HCT116 (cell line): ENCODE measurements around the gene CCDC187. TPM values are rescaled to one million over a fixed set of nuclear protein-coding genes. Genes with fewer than 3 reads are reported as not detected.

Experiments
- ATAC-seq: fragments of 200-7000 bp; cut with Tn5 transposase; 2 replicates; pipeline ENCODE4 v1.9.1; 2020; ENCODE audit warnings: mild to moderate bottlenecking, moderate library complexity
- BruUV-seq: library from RNA; stranded (reverse); fragments of 400-500 nt; replicated peaks from 2 replicates; lab custom pipeline; 2021; lab: Mats Ljungman, UMichigan
- CTCF ChIA-PET: fragments of 300-600 bp; sonication (Branson Sonifier 250); formaldehyde crosslinking; loops from one replicate; lab custom pipeline; 2021; ENCODE audit warnings: antibody characterized with exemption; lab: Charles Lee
- POLR2A ChIA-PET: fragments of 300-600, 350-600 bp; sonication (Branson Sonifier 250); formaldehyde crosslinking; loops from one replicate; lab custom pipeline; 2021; ENCODE audit warnings: antibody characterized with exemption; lab: Charles Lee
- RAD21 ChIA-PET, 2 experiments: fragments of 300-600 bp; sonication (Branson Sonifier 250); formaldehyde crosslinking; loops; one replicate each; lab custom pipeline; 2023; ENCODE audit warnings: low total read pairs in 2 of 2; ENCODE audit not compliant: uncharacterized antibody in 2 of 2, unreplicated experiment in 2 of 2, low non-redundant PET in 1 of 2; lab: Charles Lee
- DNase-seq: peaks from one replicate; pipeline ENCODE4 v3.0.0-alpha.2; 2010; ENCODE audit warnings: low read depth, low spot score
- H2AFZ ChIP-seq: fragments of 200-600 bp; shearing (Covaris generic), sonication (generic); 2 replicates; pipeline ENCODE4 v1.6.1; 2017; ENCODE audit warnings: low read depth, mixed run types, mixed read lengths, antibody characterized with exemption, low read length; ENCODE audit not compliant: poor library complexity, severe bottlenecking
- H3K27ac ChIP-seq: 2 replicates; pipeline ENCODE4 v1.5.1; 2012; ENCODE audit warnings: low read depth, low read length
- H3K27me3 ChIP-seq: fragments of 200-600 bp; sonication (generic); 2 replicates; pipeline ENCODE4 v1.6.1; 2016; ENCODE audit warnings: mixed run types, low read length, mixed read lengths; ENCODE audit not compliant: insufficient read depth
- H3K36me3 ChIP-seq, 2 experiments: fragments of 200-500 bp in 1 of 2; fragments of 200-600 bp in 1 of 2; sonication (Bioruptor generic) in 1 of 2; sonication (generic) in 1 of 2; 2 replicates each; pipeline versions ENCODE4 v1.5.1 to v1.6.1; 2014 to 2016; ENCODE audit warnings: low read length in 2 of 2, inconsistent platforms in 1 of 2, mixed read lengths in 1 of 2, mixed run types in 1 of 2; ENCODE audit not compliant: insufficient read depth in 2 of 2, control insufficient read depth in 1 of 2
- H3K4me1 ChIP-seq, 2 experiments: fragments of 200-600 bp in 1 of 2; sonication (generic) in 1 of 2; 2 replicates each; pipeline versions ENCODE4 v1.5.1 to v1.6.1; 2012 to 2017; ENCODE audit warnings: low read length in 2 of 2, inconsistent platforms in 1 of 2, mild to moderate bottlenecking in 1 of 2, mixed read lengths in 1 of 2, mixed run types in 1 of 2, moderate library complexity in 1 of 2; ENCODE audit not compliant: insufficient read depth in 2 of 2, control insufficient read depth in 1 of 2
- H3K4me2 ChIP-seq: fragments of 200-600 bp; sonication (generic); 2 replicates; pipeline ENCODE4 v1.6.1; 2017; ENCODE audit warnings: mixed run types, low read length, mixed read lengths
- H3K4me3 ChIP-seq, 2 experiments: fragments of 200-600 bp in 1 of 2; sonication (generic) in 1 of 2; replicated peaks in 1 of 2; 2 replicates each; pipeline ENCODE4 v1.5.1; 2011 to 2016; ENCODE audit warnings: low read length in 2 of 2, control low read depth in 1 of 2, low read depth in 1 of 2, mild to moderate bottlenecking in 1 of 2, mixed read lengths in 1 of 2, mixed run types in 1 of 2
- H3K79me2 ChIP-seq: fragments of 200-600 bp; sonication (generic); 2 replicates; pipeline ENCODE4 v1.6.1; 2017; ENCODE audit warnings: mild to moderate bottlenecking, mixed run types, low read length, moderate library complexity, mixed read lengths; ENCODE audit not compliant: insufficient read depth
- H3K9ac ChIP-seq: fragments of 200-600 bp; sonication (generic); 2 replicates; pipeline ENCODE4 v1.6.1; 2016; ENCODE audit warnings: low read length, mixed read lengths
- H3K9me2 ChIP-seq: fragments of 200-600 bp; sonication (generic), shearing (Covaris generic); 2 replicates; pipeline ENCODE4 v1.6.1; 2017; ENCODE audit warnings: mixed run types, mild to moderate bottlenecking, moderate library complexity; ENCODE audit not compliant: insufficient read depth
- H3K9me3 ChIP-seq, 2 experiments: fragments of 200-500 bp in 1 of 2; fragments of 200-600 bp in 1 of 2; sonication (Bioruptor generic) in 1 of 2; sonication (generic) in 1 of 2; 2 replicates each; pipeline ENCODE4 v1.6.1; 2014 to 2017; ENCODE audit warnings: low read length in 2 of 2, mixed read lengths in 2 of 2, inconsistent platforms in 1 of 2, low read depth in 1 of 2, mild to moderate bottlenecking in 1 of 2, mixed run types in 1 of 2, moderate library complexity in 1 of 2; ENCODE audit not compliant: control insufficient read depth in 1 of 2, insufficient read depth in 1 of 2
- H4K20me1 ChIP-seq: fragments of 200-600 bp; sonication (generic), shearing (Covaris generic); 2 replicates; pipeline ENCODE4 v1.6.1; 2017; ENCODE audit warnings: mixed run types, mild to moderate bottlenecking, moderate library complexity; ENCODE audit not compliant: insufficient read depth
- CBX3 ChIP-seq: IDR thresholded peaks from 2 replicates; pipeline ENCODE4 v1.6.1; 2012; ENCODE audit warnings: low read depth
- EGR1 ChIP-seq: IDR thresholded peaks from 2 replicates; pipeline ENCODE4 v1.6.1; 2012; ENCODE audit warnings: low read depth
- EZH2phosphoT487 ChIP-seq: fragments of 200-600 bp; IDR thresholded peaks from 2 replicates; pipeline ENCODE4 v1.6.1; 2018; ENCODE audit warnings: antibody characterized with exemption, borderline replicate concordance
- FOSL1 ChIP-seq: IDR thresholded peaks from 2 replicates; pipeline ENCODE4 v1.6.1; 2012; ENCODE audit warnings: low read depth
- JUND ChIP-seq: IDR thresholded peaks from 2 replicates; pipeline ENCODE4 v1.6.1; 2012
- POLR2A ChIP-seq: IDR thresholded peaks from 2 replicates; pipeline ENCODE4 v1.7.0; 2011; ENCODE audit warnings: borderline replicate concordance; ENCODE audit not compliant: insufficient read depth, insufficient read length; ENCODE audit errors: extremely low read depth
- POLR2AphosphoS5 ChIP-seq: IDR thresholded peaks from 2 replicates; pipeline ENCODE4 v1.6.1; 2011; ENCODE audit warnings: mild to moderate bottlenecking, low read depth, low read length, moderate library complexity
- RAD21 ChIP-seq: IDR thresholded peaks from 2 replicates; pipeline ENCODE4 v1.6.1; 2012; ENCODE audit warnings: low read depth, mild to moderate bottlenecking
- SP1 ChIP-seq: IDR thresholded peaks from 2 replicates; pipeline ENCODE4 v1.6.1; 2012; ENCODE audit warnings: low read depth
- SRF ChIP-seq: IDR thresholded peaks from 2 replicates; pipeline ENCODE4 v1.6.1; 2012; ENCODE audit warnings: low read depth
- TCF7L2 ChIP-seq: IDR thresholded peaks from 2 replicates; pipeline ENCODE4 v1.7.0; 2011; ENCODE audit warnings: borderline replicate concordance, inconsistent platforms; ENCODE audit not compliant: insufficient read depth, insufficient read length; ENCODE audit errors: extremely low read depth
- YY1 ChIP-seq: IDR thresholded peaks from 2 replicates; pipeline ENCODE4 v1.6.1; 2011; ENCODE audit warnings: low read length, low read depth, moderate library complexity, mild to moderate bottlenecking; ENCODE audit not compliant: insufficient replicate concordance; ENCODE audit errors: extremely low read depth
- ZFX ChIP-seq: fragments of 450-650 bp; IDR thresholded peaks from 2 replicates; pipeline ENCODE4 v1.6.1; 2017
- ZNF274 ChIP-seq: fragments of 200-500 bp; sonication (Bioruptor generic); IDR thresholded peaks from 2 replicates; pipeline ENCODE4 v1.6.1; 2014; ENCODE audit warnings: mild to moderate bottlenecking, low read depth, low read length, inconsistent platforms
- intact Hi-C: fragments of 100-400 bp; cut with micrococcal nuclease; formaldehyde crosslinking; loops from 2 replicates; pipeline ENCODE4 v1.10.0; 2022
- total RNA-seq: library from RNA; stranded (reverse); gene quantifications from one replicate; pipeline ENCODE4 v1.2.1, GENCODE V29; 2021; ENCODE audit not compliant: unreplicated experiment
- TF ChIP-seq, protein P1 (sequence below): IDR thresholded peaks from 2 replicates; pipeline ENCODE4 v1.6.1; 2012; ENCODE audit warnings: low read depth
- TF ChIP-seq, protein P2 (sequence below), 3 experiments: fragments of 200-600 bp in 1 of 3; sonication (generic) in 1 of 3; IDR thresholded peaks in 2 of 3; conservative IDR thresholded peaks in 1 of 3; 2 replicates each; pipeline ENCODE4 v1.5.1; 2012 to 2017; ENCODE audit warnings: low read depth in 2 of 3, low read length in 2 of 3, antibody characterized with exemption in 1 of 3, borderline replicate concordance in 1 of 3, control low read depth in 1 of 3, mild to moderate bottlenecking in 1 of 3, mixed read lengths in 1 of 3, mixed run types in 1 of 3, moderate library complexity in 1 of 3; ENCODE audit not compliant: insufficient read depth in 1 of 3
- TF ChIP-seq, protein P3 (sequence below): IDR thresholded peaks from 2 replicates; pipeline ENCODE4 v1.6.1; 2012
- TF ChIP-seq, protein P4 (sequence below): IDR thresholded peaks from 2 replicates; pipeline ENCODE4 v1.6.1; 2011; ENCODE audit warnings: mild to moderate bottlenecking, low read length, moderate library complexity; ENCODE audit not compliant: insufficient replicate concordance; ENCODE audit errors: extremely low read depth

Gene CCDC187
- total RNA-seq, 1 experiment from 2014 or later, result 4.6 TPM

DNA sequence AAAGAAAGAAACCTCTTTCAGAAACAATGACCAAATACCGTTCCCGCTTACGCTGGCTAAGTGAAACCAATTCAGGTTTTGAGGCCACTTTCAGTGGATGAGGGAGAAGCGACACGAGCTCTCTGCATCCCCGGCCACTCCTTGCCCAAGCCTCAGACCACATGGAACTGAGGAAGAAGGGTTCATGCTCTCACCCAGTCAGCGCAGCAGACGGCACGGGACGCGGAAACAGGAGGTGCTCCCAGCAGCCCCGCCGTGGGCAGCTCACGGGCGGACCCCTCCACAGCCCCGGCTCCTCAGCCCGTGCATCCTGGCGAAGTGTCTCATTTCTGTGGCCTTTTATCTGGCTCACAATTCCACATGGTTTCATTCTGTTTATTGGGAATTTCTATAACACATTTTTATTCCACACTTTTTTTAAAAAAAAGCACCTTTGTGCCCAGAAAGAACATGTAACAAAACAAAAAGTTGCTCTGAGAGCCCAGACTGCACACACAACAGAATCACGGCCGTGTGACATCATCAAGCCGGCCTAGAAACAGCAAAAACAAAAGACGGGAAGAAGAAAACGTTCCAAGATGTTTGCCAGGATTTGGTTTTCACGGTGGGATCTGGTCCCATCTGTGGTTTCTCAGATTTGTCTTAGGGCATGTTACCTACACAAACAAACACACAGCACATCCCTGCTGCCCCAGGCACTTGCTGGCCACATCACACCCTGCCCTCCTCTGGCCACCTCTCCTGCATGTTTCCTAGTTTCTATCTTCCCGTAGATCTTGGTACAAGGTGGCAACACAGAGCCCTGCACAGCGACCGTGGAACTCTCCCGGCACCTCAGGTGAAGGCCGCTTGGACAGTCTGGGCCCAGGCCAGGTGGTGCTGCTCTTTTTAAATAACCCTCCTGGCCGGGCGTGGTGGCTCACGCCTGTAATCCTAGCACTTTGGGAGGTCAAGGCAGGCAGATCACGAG lies 74.5 kb downstream of the CCDC187 start:
- H3K4me2 ChIP-seq, result peak overlapping the region; percentile 78
- RAD21 ChIA-PET, result no interaction called here
- peak overlapping the region; percentile 83 for H3K27ac ChIP-seq

More for the DNA sequence above, 74.5 kb downstream of the CCDC187 start:
- H3K36me3 ChIP-seq, result peaks cover 3 to 35% of the 10 kb centered on the region in 2 experiments; a peak in 3 of 4 replicates
- peaks cover 97% of the 10 kb centered on the region for H3K79me2 ChIP-seq
- no peaks in the 10 kb centered on the region for H3K9me3 ChIP-seq
- H3K4me1 ChIP-seq, result peaks cover 19 to 49% of the 10 kb centered on the region in 2 experiments
- ATAC-seq (no peak), DNase-seq (no peak)
- peak overlapping the region; percentile 64 for H3K9ac ChIP-seq
- CTCF ChIA-PET, result no interaction called here
- POLR2A ChIA-PET, result no interaction called here
- intact Hi-C loops, result loop anchor here (5.0 to 10.0 kb wide), 2 partner anchors 142 to 265 kb away; partner anchors contain the start of gene UBAC1
- no peak overlapping the region for H2AFZ ChIP-seq
- H3K4me3 ChIP-seq, result no peak overlapping the region
- no peaks in the 10 kb centered on the region for H3K27me3 ChIP-seq
- H4K20me1 ChIP-seq, result peaks cover 5% of the 10 kb centered on the region; the same call in 1 of the 2 replicates
- TF ChIP-seq EZH2phosphoT487, result no peak
- no peak for TF ChIP-seq FOSL1
- TF ChIP-seq RAD21, result no peak
- TF ChIP-seq SP1, result no peak
- no peak for TF ChIP-seq YY1
- TF ChIP-seq, protein P1, sequence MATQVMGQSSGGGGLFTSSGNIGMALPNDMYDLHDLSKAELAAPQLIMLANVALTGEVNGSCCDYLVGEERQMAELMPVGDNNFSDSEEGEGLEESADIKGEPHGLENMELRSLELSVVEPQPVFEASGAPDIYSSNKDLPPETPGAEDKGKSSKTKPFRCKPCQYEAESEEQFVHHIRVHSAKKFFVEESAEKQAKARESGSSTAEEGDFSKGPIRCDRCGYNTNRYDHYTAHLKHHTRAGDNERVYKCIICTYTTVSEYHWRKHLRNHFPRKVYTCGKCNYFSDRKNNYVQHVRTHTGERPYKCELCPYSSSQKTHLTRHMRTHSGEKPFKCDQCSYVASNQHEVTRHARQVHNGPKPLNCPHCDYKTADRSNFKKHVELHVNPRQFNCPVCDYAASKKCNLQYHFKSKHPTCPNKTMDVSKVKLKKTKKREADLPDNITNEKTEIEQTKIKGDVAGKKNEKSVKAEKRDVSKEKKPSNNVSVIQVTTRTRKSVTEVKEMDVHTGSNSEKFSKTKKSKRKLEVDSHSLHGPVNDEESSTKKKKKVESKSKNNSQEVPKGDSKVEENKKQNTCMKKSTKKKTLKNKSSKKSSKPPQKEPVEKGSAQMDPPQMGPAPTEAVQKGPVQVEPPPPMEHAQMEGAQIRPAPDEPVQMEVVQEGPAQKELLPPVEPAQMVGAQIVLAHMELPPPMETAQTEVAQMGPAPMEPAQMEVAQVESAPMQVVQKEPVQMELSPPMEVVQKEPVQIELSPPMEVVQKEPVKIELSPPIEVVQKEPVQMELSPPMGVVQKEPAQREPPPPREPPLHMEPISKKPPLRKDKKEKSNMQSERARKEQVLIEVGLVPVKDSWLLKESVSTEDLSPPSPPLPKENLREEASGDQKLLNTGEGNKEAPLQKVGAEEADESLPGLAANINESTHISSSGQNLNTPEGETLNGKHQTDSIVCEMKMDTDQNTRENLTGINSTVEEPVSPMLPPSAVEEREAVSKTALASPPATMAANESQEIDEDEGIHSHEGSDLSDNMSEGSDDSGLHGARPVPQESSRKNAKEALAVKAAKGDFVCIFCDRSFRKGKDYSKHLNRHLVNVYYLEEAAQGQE, result no peak
- TF ChIP-seq POLR2AphosphoS5, result no peak
- no peak for TF ChIP-seq TCF7L2
- TF ChIP-seq SRF, result no peak
- no peak for TF ChIP-seq ZNF274
- TF ChIP-seq, protein P2, sequence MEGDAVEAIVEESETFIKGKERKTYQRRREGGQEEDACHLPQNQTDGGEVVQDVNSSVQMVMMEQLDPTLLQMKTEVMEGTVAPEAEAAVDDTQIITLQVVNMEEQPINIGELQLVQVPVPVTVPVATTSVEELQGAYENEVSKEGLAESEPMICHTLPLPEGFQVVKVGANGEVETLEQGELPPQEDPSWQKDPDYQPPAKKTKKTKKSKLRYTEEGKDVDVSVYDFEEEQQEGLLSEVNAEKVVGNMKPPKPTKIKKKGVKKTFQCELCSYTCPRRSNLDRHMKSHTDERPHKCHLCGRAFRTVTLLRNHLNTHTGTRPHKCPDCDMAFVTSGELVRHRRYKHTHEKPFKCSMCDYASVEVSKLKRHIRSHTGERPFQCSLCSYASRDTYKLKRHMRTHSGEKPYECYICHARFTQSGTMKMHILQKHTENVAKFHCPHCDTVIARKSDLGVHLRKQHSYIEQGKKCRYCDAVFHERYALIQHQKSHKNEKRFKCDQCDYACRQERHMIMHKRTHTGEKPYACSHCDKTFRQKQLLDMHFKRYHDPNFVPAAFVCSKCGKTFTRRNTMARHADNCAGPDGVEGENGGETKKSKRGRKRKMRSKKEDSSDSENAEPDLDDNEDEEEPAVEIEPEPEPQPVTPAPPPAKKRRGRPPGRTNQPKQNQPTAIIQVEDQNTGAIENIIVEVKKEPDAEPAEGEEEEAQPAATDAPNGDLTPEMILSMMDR (IDR thresholded peaks at IDR 0.05 in 2 of 3, conservative IDR thresholded peaks at IDR 0.05 in 1 of 3; ENCODE audit: borderline replicate concordance in 1 of 3, insufficient read depth in 1 of 3, low read depth in 2 of 3, low read length in 2 of 3), result no peak
- TF ChIP-seq EGR1, result no peak
- TF ChIP-seq, protein P3, sequence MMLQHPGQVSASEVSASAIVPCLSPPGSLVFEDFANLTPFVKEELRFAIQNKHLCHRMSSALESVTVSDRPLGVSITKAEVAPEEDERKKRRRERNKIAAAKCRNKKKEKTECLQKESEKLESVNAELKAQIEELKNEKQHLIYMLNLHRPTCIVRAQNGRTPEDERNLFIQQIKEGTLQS, result no peak
- no peak for TF ChIP-seq JUND
- no peak for TF ChIP-seq CBX3
- TF ChIP-seq ZFX, result no peak
- TF ChIP-seq POLR2A, result no peak
- TF ChIP-seq, protein P4, sequence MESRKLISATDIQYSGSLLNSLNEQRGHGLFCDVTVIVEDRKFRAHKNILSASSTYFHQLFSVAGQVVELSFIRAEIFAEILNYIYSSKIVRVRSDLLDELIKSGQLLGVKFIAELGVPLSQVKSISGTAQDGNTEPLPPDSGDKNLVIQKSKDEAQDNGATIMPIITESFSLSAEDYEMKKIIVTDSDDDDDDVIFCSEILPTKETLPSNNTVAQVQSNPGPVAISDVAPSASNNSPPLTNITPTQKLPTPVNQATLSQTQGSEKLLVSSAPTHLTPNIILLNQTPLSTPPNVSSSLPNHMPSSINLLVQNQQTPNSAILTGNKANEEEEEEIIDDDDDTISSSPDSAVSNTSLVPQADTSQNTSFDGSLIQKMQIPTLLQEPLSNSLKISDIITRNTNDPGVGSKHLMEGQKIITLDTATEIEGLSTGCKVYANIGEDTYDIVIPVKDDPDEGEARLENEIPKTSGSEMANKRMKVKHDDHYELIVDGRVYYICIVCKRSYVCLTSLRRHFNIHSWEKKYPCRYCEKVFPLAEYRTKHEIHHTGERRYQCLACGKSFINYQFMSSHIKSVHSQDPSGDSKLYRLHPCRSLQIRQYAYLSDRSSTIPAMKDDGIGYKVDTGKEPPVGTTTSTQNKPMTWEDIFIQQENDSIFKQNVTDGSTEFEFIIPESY, result no peak
- TF ChIP-seq, all 23 proteins: peak for 0
- no TSS peak for BruUV-seq
- H3K9me2 ChIP-seq, result no peaks in the 10 kb centered on the region
